ENCODE data around the gene PUM1. TPM values are rescaled to one million over a fixed set of nuclear protein-coding genes. Genes with fewer than 3 reads are reported as not detected.
A peak's percentile ranks its signal among the peaks of the same experiment; 100 is the strongest.

Gene PUM1
- total and polyA plus RNA-seq, 2 experiments from 2014 or later, result 68.6 to 97.4 TPM

DNA sequence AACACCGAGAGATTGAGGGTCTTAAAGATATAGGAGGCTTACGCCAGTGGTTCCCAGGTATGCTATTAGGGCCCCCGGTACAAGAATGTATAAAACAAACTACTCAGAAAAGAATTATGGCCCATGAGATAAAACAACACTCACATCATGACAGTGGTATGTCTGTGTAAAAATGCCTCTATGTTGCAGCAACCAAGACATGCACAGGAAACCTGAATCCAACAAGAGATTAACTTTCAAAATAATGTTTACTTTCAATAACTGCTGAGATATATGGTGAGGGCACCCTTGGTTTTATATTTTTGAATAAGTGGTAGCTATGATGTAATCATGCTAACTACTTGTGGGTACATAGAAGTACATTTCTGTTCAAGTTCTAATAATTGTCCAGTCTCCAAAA is 74.9 kb downstream of the PUM1 start:
- peak overlapping the region; percentile 30 for H3K4me2 ChIP-seq
- no peaks in the 10 kb centered on the region for H3K27me3 ChIP-seq
- TF ChIP-seq EZH2phosphoT487 (IDR thresholded peaks at IDR 0.05; ENCODE audit: low read depth, severe bottlenecking, unreplicated experiment), result no peak
- no peak for TF ChIP-seq EZH2 (IDR thresholded peaks at IDR 0.05; ENCODE audit: borderline replicate concordance)
- TF ChIP-seq, protein P1, sequence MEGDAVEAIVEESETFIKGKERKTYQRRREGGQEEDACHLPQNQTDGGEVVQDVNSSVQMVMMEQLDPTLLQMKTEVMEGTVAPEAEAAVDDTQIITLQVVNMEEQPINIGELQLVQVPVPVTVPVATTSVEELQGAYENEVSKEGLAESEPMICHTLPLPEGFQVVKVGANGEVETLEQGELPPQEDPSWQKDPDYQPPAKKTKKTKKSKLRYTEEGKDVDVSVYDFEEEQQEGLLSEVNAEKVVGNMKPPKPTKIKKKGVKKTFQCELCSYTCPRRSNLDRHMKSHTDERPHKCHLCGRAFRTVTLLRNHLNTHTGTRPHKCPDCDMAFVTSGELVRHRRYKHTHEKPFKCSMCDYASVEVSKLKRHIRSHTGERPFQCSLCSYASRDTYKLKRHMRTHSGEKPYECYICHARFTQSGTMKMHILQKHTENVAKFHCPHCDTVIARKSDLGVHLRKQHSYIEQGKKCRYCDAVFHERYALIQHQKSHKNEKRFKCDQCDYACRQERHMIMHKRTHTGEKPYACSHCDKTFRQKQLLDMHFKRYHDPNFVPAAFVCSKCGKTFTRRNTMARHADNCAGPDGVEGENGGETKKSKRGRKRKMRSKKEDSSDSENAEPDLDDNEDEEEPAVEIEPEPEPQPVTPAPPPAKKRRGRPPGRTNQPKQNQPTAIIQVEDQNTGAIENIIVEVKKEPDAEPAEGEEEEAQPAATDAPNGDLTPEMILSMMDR (IDR thresholded peaks at IDR 0.05; ENCODE audit: poor library complexity), result no peak

DNA sequence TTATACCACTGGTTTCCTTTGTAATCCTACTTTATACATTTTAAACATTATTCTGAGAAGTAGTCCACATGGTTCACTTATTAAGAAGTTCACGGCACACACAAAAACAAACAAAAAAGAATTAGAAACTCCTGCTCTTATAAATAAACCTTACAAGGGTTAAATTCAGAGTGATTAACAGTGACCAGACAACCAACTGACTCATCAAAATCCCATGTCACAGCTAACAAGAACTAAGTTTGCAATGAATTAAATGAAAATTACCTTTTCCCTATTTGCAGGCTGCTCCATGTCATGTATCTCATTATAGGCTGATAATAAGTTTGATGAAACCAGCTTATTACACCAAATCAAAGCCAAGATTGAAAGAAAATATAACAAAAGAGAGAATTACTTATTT is 77.5 kb downstream of the PUM1 start:
- 78% methylated on average over 1 of the region's 1 CpG for WGBS (ENCODE audit: low lambda C conversion rate, missing lambda C conversion rate)

More for the DNA sequence above, 74.9 kb downstream of the PUM1 start:
- peaks cover 43% of the 10 kb centered on the region for H3K4me1 ChIP-seq (ENCODE audit: insufficient read depth)
- H3K9me3 ChIP-seq (ENCODE audit: low read depth), result no peaks in the 10 kb centered on the region
- no peak overlapping the region for H2AFZ ChIP-seq
- no peak overlapping the region for H3K4me3 ChIP-seq
- WGBS (ENCODE audit: low lambda C conversion rate, missing lambda C conversion rate), result 47% methylated on average over 3 of the region's 3 CpGs
- H3K9me2 ChIP-seq (replicated peaks; ENCODE audit: insufficient read depth), result no peaks in the 10 kb centered on the region
- H3K36me3 ChIP-seq (replicated peaks; ENCODE audit: insufficient read depth, low read depth), result no peaks in the 10 kb centered on the region
- peaks cover 94% of the 10 kb centered on the region for H4K20me1 ChIP-seq (ENCODE audit: insufficient read depth, poor library complexity, severe bottlenecking)
- peaks cover 100% of the 10 kb centered on the region for H3K79me2 ChIP-seq
- peak overlapping the region; percentile 67 for H3K27ac ChIP-seq
- DNase-seq (ENCODE audit: low spot score), result no peak

GRCh38 chr1:30986755-30987154 is 78.8 kb downstream of the PUM1 start:
- H3K4me2 ChIP-seq, result no peak overlapping the region
- peaks cover 96% of the 10 kb centered on the region for H4K20me1 ChIP-seq (ENCODE audit: insufficient read depth, poor library complexity, severe bottlenecking)
- no peak overlapping the region for H3K27ac ChIP-seq
- no peaks in the 10 kb centered on the region for H3K9me2 ChIP-seq (replicated peaks; ENCODE audit: insufficient read depth)
- no peak for DNase-seq (ENCODE audit: low spot score)
- no peak overlapping the region for H3K4me3 ChIP-seq
- peaks cover 100% of the 10 kb centered on the region for H3K79me2 ChIP-seq
- TF ChIP-seq EZH2 (IDR thresholded peaks at IDR 0.05; ENCODE audit: borderline replicate concordance) (no peak), EZH2phosphoT487 (IDR thresholded peaks at IDR 0.05; ENCODE audit: low read depth, severe bottlenecking, unreplicated experiment) (no peak)
- TF ChIP-seq, protein P1 (IDR thresholded peaks at IDR 0.05; ENCODE audit: poor library complexity), result no peak
- H2AFZ ChIP-seq, result no peak overlapping the region
- H3K4me1 ChIP-seq (ENCODE audit: insufficient read depth), result peaks cover 63% of the 10 kb centered on the region
- no peaks in the 10 kb centered on the region for H3K27me3 ChIP-seq
- no peaks in the 10 kb centered on the region for H3K9me3 ChIP-seq (ENCODE audit: low read depth)
- no peaks in the 10 kb centered on the region for H3K36me3 ChIP-seq (replicated peaks; ENCODE audit: insufficient read depth, low read depth)
- WGBS (ENCODE audit: low lambda C conversion rate, missing lambda C conversion rate), result 81% methylated on average over 3 of the region's 3 CpGs

More for the DNA sequence above, 77.5 kb downstream of the PUM1 start:
- Histone ChIP-seq H3K79me2 (peaks cover 100% of the 10 kb centered on the region), H3K36me3 (replicated peaks; ENCODE audit: insufficient read depth, low read depth) (no peaks in the 10 kb centered on the region), H3K4me2 (peak overlapping the region; percentile 52), H3K27ac (no peak overlapping the region), H3K27me3 (no peaks in the 10 kb centered on the region), H3K9me3 (ENCODE audit: low read depth) (no peaks in the 10 kb centered on the region), H3K9me2 (replicated peaks; ENCODE audit: insufficient read depth) (no peaks in the 10 kb centered on the region), H3K4me1 (ENCODE audit: insufficient read depth) (peaks cover 60% of the 10 kb centered on the region), H3K4me3 (no peak overlapping the region), H2AFZ (no peak overlapping the region), H4K20me1 (ENCODE audit: insufficient read depth, poor library complexity, severe bottlenecking) (peaks cover 96% of the 10 kb centered on the region)
- TF ChIP-seq EZH2 (IDR thresholded peaks at IDR 0.05; ENCODE audit: borderline replicate concordance) (no peak), EZH2phosphoT487 (IDR thresholded peaks at IDR 0.05; ENCODE audit: low read depth, severe bottlenecking, unreplicated experiment) (no peak)
- TF ChIP-seq, protein P1 (IDR thresholded peaks at IDR 0.05; ENCODE audit: poor library complexity), result no peak
- DNase-seq (ENCODE audit: low spot score), result no peak
